Measurements from ENCODE around the gene KCNH1.

KCNH1 gene

DNA sequence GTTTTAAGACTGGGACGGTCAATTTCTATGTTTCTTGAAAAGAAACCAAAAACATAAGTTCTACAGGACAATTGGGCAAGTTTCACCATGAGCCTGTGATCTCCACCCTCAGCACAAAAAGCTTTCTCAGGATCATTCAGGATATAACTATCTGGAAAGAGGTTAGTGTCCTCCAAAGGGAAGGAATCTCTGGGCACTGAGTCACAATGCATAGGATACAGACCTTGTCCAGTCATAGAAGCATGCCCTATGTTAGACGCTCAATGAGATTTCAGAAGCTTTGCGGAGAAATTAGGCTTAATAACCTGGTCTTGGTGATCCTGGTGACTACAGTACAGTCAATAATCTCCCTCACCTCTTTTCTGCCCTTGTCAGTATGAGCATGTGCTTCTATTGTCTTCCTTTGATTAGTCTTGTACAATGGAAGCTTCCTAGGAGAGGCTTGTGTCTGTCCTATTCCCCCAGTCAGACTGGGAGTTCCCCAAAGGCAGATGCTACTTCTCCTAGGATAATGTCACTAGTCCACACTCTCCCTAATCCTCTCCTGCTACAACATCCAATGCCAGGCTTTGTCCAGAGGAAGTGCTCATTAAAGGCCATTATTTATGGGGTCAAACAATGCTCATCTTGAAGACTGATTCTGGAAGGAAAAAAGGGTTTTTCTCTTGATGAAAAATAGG, 97.4 kb downstream of the KCNH1 start:
- Histone ChIP-seq H3K9ac (ENCODE audit: low read length) (no peak overlapping the region), H3K4me1 (ENCODE audit: control insufficient read depth, low read depth, low read length) (no peaks in the 10 kb centered on the region), H3K56ac (ENCODE audit: low read length) (no peak overlapping the region), H2BK15ac (replicated peaks; ENCODE audit: low read depth) (no peak overlapping the region), H2BK120ac (ENCODE audit: low read depth, low read length) (no peak overlapping the region), H3K36me3 (ENCODE audit: control insufficient read depth, insufficient read depth, low read length) (no peaks in the 10 kb centered on the region), H3K4ac (ENCODE audit: low read depth, low read length) (no peak overlapping the region), H3K23ac (ENCODE audit: low read length) (no peak overlapping the region), H3K27me3 (ENCODE audit: insufficient read depth, low read length, poor library complexity) (no peaks in the 10 kb centered on the region), H4K5ac (ENCODE audit: low read length) (no peak overlapping the region), H3K18ac (ENCODE audit: low read length) (no peak overlapping the region), H2BK5ac (ENCODE audit: low read length) (no peak overlapping the region), H3K4me3 (ENCODE audit: low read length) (no peak overlapping the region), H3K4me2 (ENCODE audit: low read length) (no peak overlapping the region), H3K79me2 (ENCODE audit: control insufficient read depth, insufficient read depth, low read length) (no peaks in the 10 kb centered on the region), H3K27ac (ENCODE audit: low read depth, low read length) (no peak overlapping the region), H4K8ac (ENCODE audit: low read depth, low read length) (no peak overlapping the region), H3K79me1 (ENCODE audit: low read length) (no peaks in the 10 kb centered on the region), H2AK5ac (ENCODE audit: low read length) (no peak overlapping the region)
- WGBS (ENCODE audit: extremely low coverage, insufficient coverage, low lambda C conversion rate): no CpG with 5 or more reads among the region's 3 CpGs
- no peak for DNase-seq

DNA sequence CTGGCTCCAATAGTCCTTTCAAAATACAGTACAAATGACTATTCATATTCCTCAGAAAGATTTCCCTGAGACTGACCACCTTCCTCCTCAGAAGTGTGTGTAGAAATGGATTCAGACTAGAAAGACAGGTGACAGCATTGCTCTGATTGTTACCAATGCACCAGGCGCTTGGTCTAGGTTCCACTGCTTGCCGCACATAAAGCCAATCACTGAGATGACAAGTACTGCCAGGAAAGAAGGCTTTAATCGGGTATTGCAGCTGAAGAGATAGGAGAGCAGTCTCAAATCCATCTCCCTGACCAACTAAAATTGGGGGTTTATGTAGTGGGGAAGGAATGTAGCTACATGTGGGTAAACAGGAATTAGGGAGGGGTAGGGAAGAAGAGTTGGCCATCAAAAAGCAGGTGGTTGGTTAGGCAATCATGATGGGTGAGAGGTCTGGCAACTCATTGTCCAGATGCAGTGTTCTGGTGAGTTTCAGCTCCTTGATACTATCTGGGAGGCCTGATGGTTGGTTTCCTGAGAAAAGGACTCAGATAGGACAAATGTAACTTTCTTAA, 98.0 kb downstream of the KCNH1 start:
- no peak overlapping the region for H3K56ac ChIP-seq (ENCODE audit: low read length)
- H3K36me3 ChIP-seq (ENCODE audit: control insufficient read depth, insufficient read depth, low read length): no peaks in the 10 kb centered on the region
- no peaks in the 10 kb centered on the region for H3K79me2 ChIP-seq (ENCODE audit: control insufficient read depth, insufficient read depth, low read length)
- H2BK15ac ChIP-seq (replicated peaks; ENCODE audit: low read depth): no peak overlapping the region
- no peak overlapping the region for H3K4me2 ChIP-seq (ENCODE audit: low read length)
- H3K4me1 ChIP-seq (ENCODE audit: control insufficient read depth, low read depth, low read length): no peaks in the 10 kb centered on the region
- no peak overlapping the region for H4K8ac ChIP-seq (ENCODE audit: low read depth, low read length)
- DNase-seq: no peak
- no peak overlapping the region for H2BK120ac ChIP-seq (ENCODE audit: low read depth, low read length)
- no peak overlapping the region for H3K27ac ChIP-seq (ENCODE audit: low read depth, low read length)
- H3K79me1 ChIP-seq (ENCODE audit: low read length): no peaks in the 10 kb centered on the region
- no peak overlapping the region for H3K18ac ChIP-seq (ENCODE audit: low read length)
- H3K27me3 ChIP-seq (ENCODE audit: insufficient read depth, low read length, poor library complexity): no peaks in the 10 kb centered on the region
- no peak overlapping the region for H3K4ac ChIP-seq (ENCODE audit: low read depth, low read length)
- H2BK5ac ChIP-seq (ENCODE audit: low read length): no peak overlapping the region
- H3K23ac ChIP-seq (ENCODE audit: low read length): no peak overlapping the region
- H4K5ac ChIP-seq (ENCODE audit: low read length): no peak overlapping the region
- WGBS (ENCODE audit: extremely low coverage, insufficient coverage, low lambda C conversion rate): no CpG with 5 or more reads among the region's 3 CpGs
- no peak overlapping the region for H3K4me3 ChIP-seq (ENCODE audit: low read length)
- H2AK5ac ChIP-seq (ENCODE audit: low read length): no peak overlapping the region
- H3K9ac ChIP-seq (ENCODE audit: low read length): no peak overlapping the region

DNA sequence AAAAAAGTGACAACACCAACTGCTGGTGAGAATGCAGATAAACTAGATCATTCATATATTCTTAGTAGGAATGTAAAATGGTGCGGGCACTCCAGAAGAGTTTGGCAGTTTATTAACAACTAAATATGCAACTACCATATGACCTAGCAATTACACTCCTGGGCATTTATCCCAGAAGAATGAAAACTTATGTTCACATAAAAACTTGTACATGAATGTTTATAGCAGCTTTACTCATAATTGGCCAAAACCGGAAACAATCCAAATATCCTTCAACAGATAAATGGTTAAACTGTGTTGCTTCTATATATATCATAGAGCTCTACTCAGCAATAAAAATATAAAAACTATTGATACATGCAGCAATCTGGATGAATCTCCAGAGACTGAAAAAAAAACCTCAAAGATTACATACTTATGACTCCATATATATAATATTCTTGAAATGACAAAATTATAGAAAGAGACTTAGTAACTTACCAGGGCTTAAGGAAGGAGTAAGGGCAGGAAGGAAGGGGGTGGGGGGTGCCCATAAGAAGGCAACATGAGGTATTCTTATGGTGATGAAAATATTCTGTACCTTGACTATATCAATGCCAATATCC, 99.9 kb downstream of the KCNH1 start:
- Histone ChIP-seq H3K23ac (ENCODE audit: low read length) (no peak overlapping the region), H3K4me2 (ENCODE audit: low read length) (no peak overlapping the region), H3K27me3 (ENCODE audit: insufficient read depth, low read length, poor library complexity) (no peaks in the 10 kb centered on the region), H3K4ac (ENCODE audit: low read depth, low read length) (no peak overlapping the region), H3K9ac (ENCODE audit: low read length) (no peak overlapping the region), H2BK5ac (ENCODE audit: low read length) (no peak overlapping the region), H4K5ac (ENCODE audit: low read length) (no peak overlapping the region), H2BK120ac (ENCODE audit: low read depth, low read length) (no peak overlapping the region), H3K27ac (ENCODE audit: low read depth, low read length) (no peak overlapping the region), H2AK5ac (ENCODE audit: low read length) (no peak overlapping the region), H3K56ac (ENCODE audit: low read length) (no peak overlapping the region), H3K4me1 (ENCODE audit: control insufficient read depth, low read depth, low read length) (no peaks in the 10 kb centered on the region), H3K36me3 (ENCODE audit: control insufficient read depth, insufficient read depth, low read length) (no peaks in the 10 kb centered on the region), H3K79me1 (ENCODE audit: low read length) (no peaks in the 10 kb centered on the region), H3K4me3 (ENCODE audit: low read length) (no peak overlapping the region), H3K79me2 (ENCODE audit: control insufficient read depth, insufficient read depth, low read length) (no peaks in the 10 kb centered on the region), H2BK15ac (replicated peaks; ENCODE audit: low read depth) (no peak overlapping the region), H3K18ac (ENCODE audit: low read length) (no peak overlapping the region), H4K8ac (ENCODE audit: low read depth, low read length) (no peak overlapping the region)
- no peak for DNase-seq
- WGBS (ENCODE audit: extremely low coverage, insufficient coverage, low lambda C conversion rate): no CpG with 5 or more reads among the region's 2 CpGs

DNA sequence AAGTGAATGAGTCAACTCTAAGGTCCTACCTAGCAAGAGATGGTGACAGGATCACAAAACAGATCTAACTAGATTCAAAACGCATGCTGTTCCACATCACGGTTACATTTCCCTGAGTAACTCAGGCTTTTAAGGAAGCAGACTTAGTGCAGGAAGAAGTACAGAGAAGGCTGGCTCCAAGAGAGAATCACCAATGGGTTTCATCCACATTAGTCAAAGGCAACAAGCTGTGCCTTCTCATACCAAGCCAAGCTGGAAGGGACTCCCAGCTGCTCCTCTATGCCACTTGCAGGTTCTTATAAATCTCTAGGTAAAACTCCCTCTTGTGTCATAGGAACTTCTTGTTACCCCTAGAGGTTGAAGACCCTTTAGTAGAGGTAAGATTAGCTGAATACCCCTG, 109.0 kb downstream of the KCNH1 start:
- no peak overlapping the region for H2BK15ac ChIP-seq (replicated peaks; ENCODE audit: low read depth)
- no peaks in the 10 kb centered on the region for H3K79me1 ChIP-seq (ENCODE audit: low read length)
- no peak overlapping the region for H4K8ac ChIP-seq (ENCODE audit: low read depth, low read length)
- H3K4me3 ChIP-seq (ENCODE audit: low read length): no peak overlapping the region
- no peaks in the 10 kb centered on the region for H3K27me3 ChIP-seq (ENCODE audit: insufficient read depth, low read length, poor library complexity)
- H2BK5ac ChIP-seq (ENCODE audit: low read length): no peak overlapping the region
- no peak for DNase-seq
- no peaks in the 10 kb centered on the region for H3K36me3 ChIP-seq (ENCODE audit: control insufficient read depth, insufficient read depth, low read length)
- no peak overlapping the region for H3K18ac ChIP-seq (ENCODE audit: low read length)
- no peak overlapping the region for H2AK5ac ChIP-seq (ENCODE audit: low read length)
- no CpG with 5 or more reads among the region's 2 CpGs for WGBS (ENCODE audit: extremely low coverage, insufficient coverage, low lambda C conversion rate)
- H3K56ac ChIP-seq (ENCODE audit: low read length): no peak overlapping the region
- H3K4ac ChIP-seq (ENCODE audit: low read depth, low read length): no peak overlapping the region
- no peak overlapping the region for H4K5ac ChIP-seq (ENCODE audit: low read length)
- H3K23ac ChIP-seq (ENCODE audit: low read length): no peak overlapping the region
- H3K4me2 ChIP-seq (ENCODE audit: low read length): no peak overlapping the region
- no peak overlapping the region for H2BK120ac ChIP-seq (ENCODE audit: low read depth, low read length)
- H3K4me1 ChIP-seq (ENCODE audit: control insufficient read depth, low read depth, low read length): no peaks in the 10 kb centered on the region
- H3K9ac ChIP-seq (ENCODE audit: low read length): no peak overlapping the region
- no peaks in the 10 kb centered on the region for H3K79me2 ChIP-seq (ENCODE audit: control insufficient read depth, insufficient read depth, low read length)
- no peak overlapping the region for H3K27ac ChIP-seq (ENCODE audit: low read depth, low read length)

DNA sequence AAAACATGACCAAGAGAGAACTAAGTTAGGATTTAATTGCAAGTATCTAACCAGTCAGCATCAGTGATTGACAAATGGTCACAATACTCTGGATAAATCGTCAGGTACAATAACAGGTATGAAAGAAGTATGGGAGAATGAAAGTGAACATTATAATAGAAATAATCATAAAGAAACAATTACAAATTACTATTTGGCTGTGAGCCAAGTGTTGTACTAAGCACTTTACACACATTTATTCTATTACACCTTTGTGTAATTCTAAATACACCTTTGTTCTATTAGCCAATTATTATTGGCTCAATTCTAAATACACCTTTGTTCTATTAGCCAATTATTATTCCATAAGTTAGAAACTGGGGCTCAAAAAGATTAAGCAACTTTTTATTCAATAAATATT, 114.7 kb downstream of the KCNH1 start:
- no peaks in the 10 kb centered on the region for H3K36me3 ChIP-seq (ENCODE audit: control insufficient read depth, insufficient read depth, low read length)
- no peak overlapping the region for H3K4me2 ChIP-seq (ENCODE audit: low read length)
- no peaks in the 10 kb centered on the region for H3K27me3 ChIP-seq (ENCODE audit: insufficient read depth, low read length, poor library complexity)
- no peaks in the 10 kb centered on the region for H3K79me2 ChIP-seq (ENCODE audit: control insufficient read depth, insufficient read depth, low read length)
- H4K8ac ChIP-seq (ENCODE audit: low read depth, low read length): no peak overlapping the region
- H3K23ac ChIP-seq (ENCODE audit: low read length): no peak overlapping the region
- no peaks in the 10 kb centered on the region for H3K4me1 ChIP-seq (ENCODE audit: control insufficient read depth, low read depth, low read length)
- H2BK120ac ChIP-seq (ENCODE audit: low read depth, low read length): no peak overlapping the region
- WGBS (ENCODE audit: extremely low coverage, insufficient coverage, low lambda C conversion rate): no CpG with 5 or more reads among the region's 1 CpG
- no peak overlapping the region for H2BK5ac ChIP-seq (ENCODE audit: low read length)
- H2BK15ac ChIP-seq (replicated peaks; ENCODE audit: low read depth): no peak overlapping the region
- no peak for DNase-seq
- H3K18ac ChIP-seq (ENCODE audit: low read length): no peak overlapping the region
- H3K4me3 ChIP-seq (ENCODE audit: low read length): no peak overlapping the region
- no peak overlapping the region for H3K9ac ChIP-seq (ENCODE audit: low read length)
- H3K56ac ChIP-seq (ENCODE audit: low read length): no peak overlapping the region
- H2AK5ac ChIP-seq (ENCODE audit: low read length): no peak overlapping the region
- no peak overlapping the region for H3K4ac ChIP-seq (ENCODE audit: low read depth, low read length)
- no peak overlapping the region for H3K27ac ChIP-seq (ENCODE audit: low read depth, low read length)
- H4K5ac ChIP-seq (ENCODE audit: low read length): no peak overlapping the region
- H3K79me1 ChIP-seq (ENCODE audit: low read length): no peaks in the 10 kb centered on the region

All from mesendoderm (in vitro differentiated cells).